ENCODE results near the gene MYO3B.

DNA sequence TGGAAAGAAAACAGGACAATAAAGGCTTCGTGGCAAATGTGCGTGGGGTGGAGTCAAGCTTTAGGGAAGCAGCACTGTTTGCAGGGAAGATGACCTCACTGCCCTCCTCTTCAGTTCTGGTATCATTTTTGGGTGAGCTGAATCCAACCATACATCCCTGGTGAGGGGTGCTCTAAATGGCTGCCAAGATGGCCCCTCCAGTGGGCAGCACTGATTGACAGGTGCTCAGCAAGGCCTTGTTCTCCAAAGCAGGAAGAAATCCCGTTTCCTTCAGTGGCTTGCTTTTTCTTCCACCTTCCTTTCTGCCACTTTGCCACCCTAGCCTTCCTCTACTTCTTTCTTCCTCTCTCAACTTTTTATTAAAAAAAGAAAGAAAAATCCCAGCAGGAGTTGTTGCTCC lies 404.4 kb downstream of the MYO3B start:
- no peak for TF ChIP-seq RAD21 (conservative IDR thresholded peaks at IDR 0.05 in 1 of 2, IDR thresholded peaks at IDR 0.05 in 1 of 2)
- TF ChIP-seq, protein P1, sequence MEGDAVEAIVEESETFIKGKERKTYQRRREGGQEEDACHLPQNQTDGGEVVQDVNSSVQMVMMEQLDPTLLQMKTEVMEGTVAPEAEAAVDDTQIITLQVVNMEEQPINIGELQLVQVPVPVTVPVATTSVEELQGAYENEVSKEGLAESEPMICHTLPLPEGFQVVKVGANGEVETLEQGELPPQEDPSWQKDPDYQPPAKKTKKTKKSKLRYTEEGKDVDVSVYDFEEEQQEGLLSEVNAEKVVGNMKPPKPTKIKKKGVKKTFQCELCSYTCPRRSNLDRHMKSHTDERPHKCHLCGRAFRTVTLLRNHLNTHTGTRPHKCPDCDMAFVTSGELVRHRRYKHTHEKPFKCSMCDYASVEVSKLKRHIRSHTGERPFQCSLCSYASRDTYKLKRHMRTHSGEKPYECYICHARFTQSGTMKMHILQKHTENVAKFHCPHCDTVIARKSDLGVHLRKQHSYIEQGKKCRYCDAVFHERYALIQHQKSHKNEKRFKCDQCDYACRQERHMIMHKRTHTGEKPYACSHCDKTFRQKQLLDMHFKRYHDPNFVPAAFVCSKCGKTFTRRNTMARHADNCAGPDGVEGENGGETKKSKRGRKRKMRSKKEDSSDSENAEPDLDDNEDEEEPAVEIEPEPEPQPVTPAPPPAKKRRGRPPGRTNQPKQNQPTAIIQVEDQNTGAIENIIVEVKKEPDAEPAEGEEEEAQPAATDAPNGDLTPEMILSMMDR (IDR thresholded peaks at IDR 0.05) = no peak
- TF ChIP-seq POLR2A (IDR thresholded peaks at IDR 0.05; ENCODE audit: low read length) = no peak
- no peak for TF ChIP-seq SREBF2 (IDR thresholded peaks at IDR 0.05)
- TF ChIP-seq BHLHE40 (IDR thresholded peaks at IDR 0.05; ENCODE audit: low read depth, low read length) = no peak
- no peak for TF ChIP-seq RNF2 (IDR thresholded peaks at IDR 0.05; ENCODE audit: borderline replicate concordance, low read depth)
- no peak for TF ChIP-seq RFX5 (IDR thresholded peaks at IDR 0.05)
- TF ChIP-seq RARB (CRISPR knock-in tag; IDR thresholded peaks at IDR 0.05) = no peak
- no peak for TF ChIP-seq POLR2AphosphoS2 (conservative IDR thresholded peaks at IDR 0.05; ENCODE audit: low read length)
- no peak for TF ChIP-seq MYC (IDR thresholded peaks at IDR 0.05; ENCODE audit: borderline replicate concordance, low read length)
- no peak for TF ChIP-seq ZSCAN20 (CRISPR knock-in tag; IDR thresholded peaks at IDR 0.05)
